ENCODE measurements around the gene KCND2. TPM values are rescaled to one million over a fixed set of nuclear protein-coding genes. Genes with fewer than 3 reads are reported as not detected.

Gene KCND2
- polyA plus RNA-seq, 3 donors = not detected

GRCh38 chr7:120337308-120337907 lies 64.4 kb downstream of the KCND2 start:
- intact Hi-C loops (cut with micrococcal nuclease) = no loop called here
- Histone ChIP-seq H2AFZ (ENCODE audit: insufficient read depth, low read depth, low read length, poor library complexity, severe bottlenecking) (no peak overlapping the region), H4K20me1 (ENCODE audit: insufficient read depth, low read length) (no peaks in the 10 kb centered on the region), H3K79me2 (ENCODE audit: insufficient read depth, low read length) (no peaks in the 10 kb centered on the region), H3K9me3 (replicated peaks in 1 of 2; ENCODE audit: control insufficient read depth in 1 of 2, insufficient read depth in 1 of 2, low read length in 2 of 2) (no peaks in the 10 kb centered on the region), H3K4me3 (replicated peaks in 1 of 3; ENCODE audit: low read depth in 2 of 3, low read length in 3 of 3) (no peak overlapping the region), H3K9ac (ENCODE audit: insufficient read depth, low read length, poor library complexity, severe bottlenecking) (no peak overlapping the region), H3K4me2 (replicated peaks; ENCODE audit: extremely low read depth, low read length, poor library complexity, severe bottlenecking) (no peak overlapping the region), H3K4me1 (ENCODE audit: control insufficient read depth in 1 of 2, insufficient read depth in 2 of 2, low read length in 2 of 2) (no peaks in the 10 kb centered on the region), H3K27ac (ENCODE audit: low read depth in 1 of 2, low read length in 2 of 2) (no peak overlapping the region), H3K27me3 (ENCODE audit: control insufficient read depth in 2 of 2, insufficient read depth in 2 of 2, low read length in 2 of 2) (no peaks in the 10 kb centered on the region), H3K36me3 (replicated peaks in 1 of 2; ENCODE audit: control insufficient read depth in 1 of 2, insufficient read depth in 2 of 2, low read length in 2 of 2) (no peaks in the 10 kb centered on the region)
- H3K9me3 Mint-ChIP-seq = no peaks in the 10 kb centered on the region
- H3K36me3 Mint-ChIP-seq = no peaks in the 10 kb centered on the region
- no peaks in the 10 kb centered on the region for H3K4me1 Mint-ChIP-seq
- no peak overlapping the region for H3K4me3 Mint-ChIP-seq
- TF ChIP-seq CTCF (IDR thresholded peaks at IDR 0.05) = peak; percentile 22
- H3K27ac Mint-ChIP-seq = no peak overlapping the region
- DNase-seq = no peak
- no CpG with 5 or more reads among the region's 1 CpG for WGBS (ENCODE audit: insufficient coverage)
- no peaks in the 10 kb centered on the region for H3K27me3 Mint-ChIP-seq (ENCODE audit: low read depth in 3 of 3)

GRCh38 chr7:120344276-120344675 lies 71.3 kb downstream of the KCND2 start:
- Mint-ChIP-seq H3K27ac (no peak overlapping the region), H3K36me3 (no peaks in the 10 kb centered on the region), H3K4me1 (no peaks in the 10 kb centered on the region), H3K9me3 (peaks cover 0 to 1% (median 0%) of the 10 kb centered on the region in 7 donors), H3K27me3 (ENCODE audit: low read depth in 3 of 3) (peaks cover 0 to 1% (median 0%) of the 10 kb centered on the region in 3 donors), H3K4me3 (no peak overlapping the region)
- H3K79me2 ChIP-seq (ENCODE audit: insufficient read depth, low read length) = no peaks in the 10 kb centered on the region
- WGBS (ENCODE audit: insufficient coverage) = no CpG with 5 or more reads among the region's 5 CpGs
- H3K4me3 ChIP-seq (replicated peaks in 1 of 3; ENCODE audit: low read depth in 2 of 3, low read length in 3 of 3) = no peak overlapping the region
- H3K4me2 ChIP-seq (replicated peaks; ENCODE audit: extremely low read depth, low read length, poor library complexity, severe bottlenecking) = no peak overlapping the region
- no peak for TF ChIP-seq CTCF (IDR thresholded peaks at IDR 0.05)
- H3K27me3 ChIP-seq (ENCODE audit: control insufficient read depth in 2 of 2, insufficient read depth in 2 of 2, low read length in 2 of 2) = no peaks in the 10 kb centered on the region
- H3K9ac ChIP-seq (ENCODE audit: insufficient read depth, low read length, poor library complexity, severe bottlenecking) = no peak overlapping the region
- intact Hi-C loops (cut with micrococcal nuclease) = no loop called here
- no peak for DNase-seq
- H2AFZ ChIP-seq (ENCODE audit: insufficient read depth, low read depth, low read length, poor library complexity, severe bottlenecking) = no peak overlapping the region
- no peaks in the 10 kb centered on the region for H3K9me3 ChIP-seq (replicated peaks in 1 of 2; ENCODE audit: control insufficient read depth in 1 of 2, insufficient read depth in 1 of 2, low read length in 2 of 2)
- no peaks in the 10 kb centered on the region for H4K20me1 ChIP-seq (ENCODE audit: insufficient read depth, low read length)
- no peak overlapping the region for H3K27ac ChIP-seq (ENCODE audit: low read depth in 1 of 2, low read length in 2 of 2)
- no peaks in the 10 kb centered on the region for H3K4me1 ChIP-seq (ENCODE audit: control insufficient read depth in 1 of 2, insufficient read depth in 2 of 2, low read length in 2 of 2)
- no peaks in the 10 kb centered on the region for H3K36me3 ChIP-seq (replicated peaks in 1 of 2; ENCODE audit: control insufficient read depth in 1 of 2, insufficient read depth in 2 of 2, low read length in 2 of 2)

Measured in CD14-positive monocyte (primary cell).